C4-2B (cell line): ENCODE data around the gene ANP32B.

ENCODE experiments used
- CTCF ChIP-seq: fragments of 450-650 bp; conservative IDR thresholded peaks from 2 replicates; pipeline ENCODE4 v1.5.1; 2017; ENCODE audit warnings: mild to moderate bottlenecking
- ZFX ChIP-seq: fragments of 450-650 bp; IDR thresholded peaks from 2 replicates; pipeline ENCODE4 v1.6.1; 2017

- TF ChIP-seq CTCF, result no peak
- TF ChIP-seq ZFX, result no peak
These were observed 26.3 kb downstream of the ANP32B start for GRCh38 chr9:98009437-98009836.
